Activated T-helper 17 cell treated with anti-CD3 and anti-CD28 coated beads, Interleukin-2, amount 50 U/mL, for 72 hours (primary cell): ENCODE measurements around the gene LMO4. TPM values are rescaled to one million over a fixed set of nuclear protein-coding genes. Genes with fewer than 3 reads are reported as not detected.

Experiments
- ATAC-seq: fragments of 150-1000 bp; cut with Tn5 transposase; replicated peaks from 2 replicates; pipeline ENCODE4 v1.10.0; 2021; ENCODE audit warnings: mild to moderate bottlenecking, moderate library complexity
- H3K27ac Mint-ChIP-seq: one replicate; pipeline ENCODE4 v1.8.0; 2022; ENCODE audit warnings: mixed read lengths
- H3K27me3 Mint-ChIP-seq: one replicate; pipeline ENCODE4 v1.8.0; 2022; ENCODE audit warnings: mixed read lengths
- H3K36me3 Mint-ChIP-seq: one replicate; pipeline ENCODE4 v1.8.0; 2022; ENCODE audit warnings: low read depth, mild to moderate bottlenecking, mixed read lengths
- H3K4me1 Mint-ChIP-seq: one replicate; pipeline ENCODE4 v1.8.0; 2022; ENCODE audit warnings: mixed read lengths
- H3K4me3 Mint-ChIP-seq: one replicate; pipeline ENCODE4 v1.8.0; 2022; ENCODE audit warnings: mild to moderate bottlenecking, mixed read lengths
- H3K9me3 Mint-ChIP-seq: one replicate; pipeline ENCODE4 v1.8.0; 2022; ENCODE audit warnings: mixed read lengths
- total RNA-seq, 2 donors: library from RNA; stranded (reverse); gene quantifications; one replicate each; pipeline ENCODE4 v1.2.3, GENCODE V29; 2022

LMO4 gene
- 10 to 100 TPM in 1 of 2 donors, 1 to 10 TPM in 1; 9.2 to 23.1 TPM for total RNA-seq

- H3K27ac Mint-ChIP-seq, result peak within 1 kb of the TSS; percentile 80
- ATAC-seq, result peak; percentile 81
- no peaks in the 10 kb centered on the region for H3K9me3 Mint-ChIP-seq
- peak within 1 kb of the TSS; percentile 86 for H3K4me3 Mint-ChIP-seq
- peaks cover 20% of the 10 kb centered on the region for H3K4me1 Mint-ChIP-seq
- no peaks in the 10 kb centered on the region for H3K27me3 Mint-ChIP-seq
- H3K36me3 Mint-ChIP-seq, result peaks cover 17% of the 10 kb centered on the region
Observed at GRCh38 chr1:87328272-87329050, at the start of gene LMO4. LMO4 (plus strand) TSS chr1:87328880; CDS start chr1:87332016, 3,136 bp downstream.

- Mint-ChIP-seq H3K36me3 (no peaks in the 10 kb centered on the region), H3K27me3 (peaks cover 20% of the 10 kb centered on the region), H3K9me3 (no peaks in the 10 kb centered on the region), H3K27ac (no peak overlapping the region), H3K4me1 (no peaks in the 10 kb centered on the region), H3K4me3 (no peak overlapping the region)
- no peak for ATAC-seq
Observed at GRCh38 chr1:87279536-87279875, 49.2 kb upstream of the LMO4 start.

- H3K27me3 Mint-ChIP-seq, result peaks cover 20% of the 10 kb centered on the region
- H3K36me3 Mint-ChIP-seq, result no peaks in the 10 kb centered on the region
- no peaks in the 10 kb centered on the region for H3K4me1 Mint-ChIP-seq
Observed at GRCh38 chr1:87279966-87280535, 48.6 kb upstream of the LMO4 start.

GRCh38 chr1:87284456-87285240 is 44.0 kb upstream of the LMO4 start:
- no peak overlapping the region for H3K27ac Mint-ChIP-seq
- peaks cover 6% of the 10 kb centered on the region for H3K27me3 Mint-ChIP-seq
- no peak overlapping the region for H3K4me3 Mint-ChIP-seq
- no peak for ATAC-seq
- H3K4me1 Mint-ChIP-seq, result no peaks in the 10 kb centered on the region
- H3K9me3 Mint-ChIP-seq, result no peaks in the 10 kb centered on the region
- H3K36me3 Mint-ChIP-seq, result no peaks in the 10 kb centered on the region

More at GRCh38 chr1:87279966-87280535, 48.6 kb upstream of the LMO4 start:
- no peak for ATAC-seq
- no peak overlapping the region for H3K27ac Mint-ChIP-seq
- no peaks in the 10 kb centered on the region for H3K9me3 Mint-ChIP-seq
- H3K4me3 Mint-ChIP-seq, result no peak overlapping the region

GRCh38 chr1:87291107-87291506 is 37.6 kb upstream of the LMO4 start:
- Mint-ChIP-seq H3K4me3 (no peak overlapping the region), H3K36me3 (no peaks in the 10 kb centered on the region), H3K4me1 (no peaks in the 10 kb centered on the region), H3K9me3 (no peaks in the 10 kb centered on the region), H3K27ac (no peak overlapping the region), H3K27me3 (peaks cover 8% of the 10 kb centered on the region)
- no peak for ATAC-seq

- H3K9me3 Mint-ChIP-seq, result no peaks in the 10 kb centered on the region
- H3K27ac Mint-ChIP-seq, result no peak overlapping the region
- H3K27me3 Mint-ChIP-seq, result peaks cover 8% of the 10 kb centered on the region
- no peak overlapping the region for H3K4me3 Mint-ChIP-seq
- H3K36me3 Mint-ChIP-seq, result no peaks in the 10 kb centered on the region
- H3K4me1 Mint-ChIP-seq, result no peaks in the 10 kb centered on the region
- ATAC-seq, result peak; percentile 35
Observed at GRCh38 chr1:87292684-87293493, 35.8 kb upstream of the LMO4 start.

GRCh38 chr1:87294633-87295032 is 34.0 kb upstream of the LMO4 start:
- H3K4me1 Mint-ChIP-seq, result no peaks in the 10 kb centered on the region

GRCh38 chr1:87295445-87296110 is 33.1 kb upstream of the LMO4 start:
- no peaks in the 10 kb centered on the region for H3K9me3 Mint-ChIP-seq
- no peaks in the 10 kb centered on the region for H3K4me1 Mint-ChIP-seq
- H3K4me3 Mint-ChIP-seq, result no peak overlapping the region
- no peaks in the 10 kb centered on the region for H3K36me3 Mint-ChIP-seq
- no peak for ATAC-seq
- H3K27me3 Mint-ChIP-seq, result peaks cover 2% of the 10 kb centered on the region
- H3K27ac Mint-ChIP-seq, result no peak overlapping the region

More at GRCh38 chr1:87294633-87295032, 34.0 kb upstream of the LMO4 start:
- no peaks in the 10 kb centered on the region for H3K9me3 Mint-ChIP-seq
- H3K27ac Mint-ChIP-seq, result no peak overlapping the region
- H3K4me3 Mint-ChIP-seq, result no peak overlapping the region
- no peaks in the 10 kb centered on the region for H3K36me3 Mint-ChIP-seq
- H3K27me3 Mint-ChIP-seq, result peaks cover 4% of the 10 kb centered on the region
- no peak for ATAC-seq

- Mint-ChIP-seq H3K4me1 (no peaks in the 10 kb centered on the region), H3K36me3 (no peaks in the 10 kb centered on the region), H3K9me3 (no peaks in the 10 kb centered on the region), H3K27ac (no peak overlapping the region), H3K4me3 (no peak overlapping the region), H3K27me3 (no peaks in the 10 kb centered on the region)
- ATAC-seq, result no peak
Observed at GRCh38 chr1:87296206-87296605, 32.5 kb upstream of the LMO4 start.

GRCh38 chr1:87299661-87300060 is 29.0 kb upstream of the LMO4 start:
- Mint-ChIP-seq H3K9me3 (no peaks in the 10 kb centered on the region), H3K4me1 (no peaks in the 10 kb centered on the region), H3K27ac (no peak overlapping the region), H3K27me3 (no peaks in the 10 kb centered on the region), H3K36me3 (no peaks in the 10 kb centered on the region), H3K4me3 (no peak overlapping the region)
- ATAC-seq, result no peak

GRCh38 chr1:87300628-87301027 is 28.1 kb upstream of the LMO4 start:
- no peak overlapping the region for H3K27ac Mint-ChIP-seq
- no peaks in the 10 kb centered on the region for H3K36me3 Mint-ChIP-seq
- ATAC-seq, result no peak
- no peak overlapping the region for H3K4me3 Mint-ChIP-seq
- no peaks in the 10 kb centered on the region for H3K27me3 Mint-ChIP-seq
- H3K9me3 Mint-ChIP-seq, result no peaks in the 10 kb centered on the region
- H3K4me1 Mint-ChIP-seq, result no peaks in the 10 kb centered on the region

GRCh38 chr1:87305151-87305550 is 23.5 kb upstream of the LMO4 start:
- H3K36me3 Mint-ChIP-seq, result no peaks in the 10 kb centered on the region
- H3K27ac Mint-ChIP-seq, result no peak overlapping the region
- no peaks in the 10 kb centered on the region for H3K4me1 Mint-ChIP-seq
- no peaks in the 10 kb centered on the region for H3K9me3 Mint-ChIP-seq
- peaks cover 8% of the 10 kb centered on the region for H3K27me3 Mint-ChIP-seq
- no peak for ATAC-seq
- H3K4me3 Mint-ChIP-seq, result no peak overlapping the region

GRCh38 chr1:87305762-87306161 is 22.9 kb upstream of the LMO4 start:
- Mint-ChIP-seq H3K27ac (no peak overlapping the region), H3K27me3 (peaks cover 8% of the 10 kb centered on the region), H3K36me3 (no peaks in the 10 kb centered on the region), H3K4me1 (no peaks in the 10 kb centered on the region), H3K9me3 (no peaks in the 10 kb centered on the region), H3K4me3 (no peak overlapping the region)
- ATAC-seq, result no peak

- no peak for ATAC-seq
- no peaks in the 10 kb centered on the region for H3K36me3 Mint-ChIP-seq
- peaks cover 8% of the 10 kb centered on the region for H3K27me3 Mint-ChIP-seq
- no peak overlapping the region for H3K4me3 Mint-ChIP-seq
- no peak overlapping the region for H3K27ac Mint-ChIP-seq
- no peaks in the 10 kb centered on the region for H3K4me1 Mint-ChIP-seq
- H3K9me3 Mint-ChIP-seq, result no peaks in the 10 kb centered on the region
Observed at GRCh38 chr1:87307306-87307705, 21.4 kb upstream of the LMO4 start.
